DOHH2 (cell line): Measurements from ENCODE around the gene CAV1.

Experiments
- H3F3A ChIP-seq: fragments of 200-600 bp; sonication (generic), shearing (Covaris generic); 2 replicates; pipeline ENCODE4 v1.6.0; 2016; ENCODE audit warnings: antibody characterized with exemption, mild to moderate bottlenecking; ENCODE audit not compliant: control insufficient read depth, insufficient read depth
- H3K27ac ChIP-seq: fragments of 200-600 bp; sonication (generic); 2 replicates; pipeline ENCODE4 v1.5.1; 2014; ENCODE audit warnings: low read depth, mild to moderate bottlenecking, low read length, moderate library complexity
- H3K27me3 ChIP-seq: fragments of 200-600 bp; sonication (generic); 2 replicates; pipeline ENCODE4 v1.6.1; 2014; ENCODE audit warnings: mild to moderate bottlenecking, low read length, mixed read lengths; ENCODE audit not compliant: control insufficient read depth
- H3K36me3 ChIP-seq: fragments of 200-600 bp; sonication (generic); 2 replicates; pipeline ENCODE4 v1.6.1; 2014; ENCODE audit warnings: mild to moderate bottlenecking, low read length, moderate library complexity, mixed read lengths; ENCODE audit not compliant: control insufficient read depth
- H3K4me1 ChIP-seq: fragments of 200-600 bp; sonication (generic); 2 replicates; pipeline ENCODE4 v1.6.1; 2014; ENCODE audit warnings: mild to moderate bottlenecking, low read length, mixed read lengths; ENCODE audit not compliant: control insufficient read depth
- H3K4me2 ChIP-seq: fragments of 200-600 bp; sonication (generic); 2 replicates; pipeline ENCODE4 v1.6.0; 2014; ENCODE audit warnings: mild to moderate bottlenecking, low read length, moderate library complexity
- H3K4me3 ChIP-seq: fragments of 200-600 bp; sonication (generic); 2 replicates; pipeline ENCODE4 v1.5.1; 2014; ENCODE audit warnings: mild to moderate bottlenecking, low read length, mixed read lengths
- H3K79me2 ChIP-seq: fragments of 200-600 bp; sonication (generic); 2 replicates; pipeline ENCODE4 v1.6.1; 2014; ENCODE audit warnings: mild to moderate bottlenecking, low read length, mixed read lengths; ENCODE audit not compliant: control insufficient read depth
- H3K9me2 ChIP-seq: fragments of 200-600 bp; sonication (generic); replicated peaks from 2 replicates; pipeline ENCODE4 v1.6.1; 2014; ENCODE audit warnings: mild to moderate bottlenecking, low read length, mixed read lengths; ENCODE audit not compliant: control insufficient read depth
- H3K9me3 ChIP-seq: fragments of 200-600 bp; sonication (generic); 2 replicates; pipeline ENCODE4 v1.6.1; 2014; ENCODE audit warnings: antibody characterized with exemption, low read length, mixed read lengths; ENCODE audit not compliant: control insufficient read depth, insufficient read depth
- H4K20me1 ChIP-seq: fragments of 200-600 bp; sonication (generic); 2 replicates; pipeline ENCODE4 v1.6.0; 2014; ENCODE audit warnings: low read depth, mild to moderate bottlenecking, antibody characterized with exemption, low read length, moderate library complexity; ENCODE audit not compliant: control insufficient read depth, insufficient read depth
- EZH2phosphoT487 ChIP-seq: fragments of 200-600 bp; sonication (generic); IDR thresholded peaks from 2 replicates; pipeline ENCODE4 v1.6.1; 2017; ENCODE audit warnings: borderline replicate concordance, mild to moderate bottlenecking, antibody characterized with exemption, low read length, moderate library complexity, mixed read lengths
- TF ChIP-seq, protein P1 (sequence below): fragments of 200-600 bp; sonication (generic); IDR thresholded peaks from one replicate; pipeline ENCODE4 v1.5.1; 2014; ENCODE audit warnings: antibody characterized with exemption, mild to moderate bottlenecking, low read depth, low read length; ENCODE audit not compliant: poor library complexity, severe bottlenecking

The CAV1 gene

GRCh38 chr7:116516324-116516723 is 8.5 kb upstream of the CAV1 start:
- no peaks in the 10 kb centered on the region for H3K9me2 ChIP-seq
- no peaks in the 10 kb centered on the region for H4K20me1 ChIP-seq
- no peaks in the 10 kb centered on the region for H3K79me2 ChIP-seq
- H3K27ac ChIP-seq: no peak overlapping the region
- no peak overlapping the region for H3K4me2 ChIP-seq
- peaks cover 7% of the 10 kb centered on the region; the same call in 1 of the 2 replicates for H3K4me1 ChIP-seq
- H3F3A ChIP-seq: no peaks in the 10 kb centered on the region
- no peaks in the 10 kb centered on the region for H3K9me3 ChIP-seq
- TF ChIP-seq, protein P1, sequence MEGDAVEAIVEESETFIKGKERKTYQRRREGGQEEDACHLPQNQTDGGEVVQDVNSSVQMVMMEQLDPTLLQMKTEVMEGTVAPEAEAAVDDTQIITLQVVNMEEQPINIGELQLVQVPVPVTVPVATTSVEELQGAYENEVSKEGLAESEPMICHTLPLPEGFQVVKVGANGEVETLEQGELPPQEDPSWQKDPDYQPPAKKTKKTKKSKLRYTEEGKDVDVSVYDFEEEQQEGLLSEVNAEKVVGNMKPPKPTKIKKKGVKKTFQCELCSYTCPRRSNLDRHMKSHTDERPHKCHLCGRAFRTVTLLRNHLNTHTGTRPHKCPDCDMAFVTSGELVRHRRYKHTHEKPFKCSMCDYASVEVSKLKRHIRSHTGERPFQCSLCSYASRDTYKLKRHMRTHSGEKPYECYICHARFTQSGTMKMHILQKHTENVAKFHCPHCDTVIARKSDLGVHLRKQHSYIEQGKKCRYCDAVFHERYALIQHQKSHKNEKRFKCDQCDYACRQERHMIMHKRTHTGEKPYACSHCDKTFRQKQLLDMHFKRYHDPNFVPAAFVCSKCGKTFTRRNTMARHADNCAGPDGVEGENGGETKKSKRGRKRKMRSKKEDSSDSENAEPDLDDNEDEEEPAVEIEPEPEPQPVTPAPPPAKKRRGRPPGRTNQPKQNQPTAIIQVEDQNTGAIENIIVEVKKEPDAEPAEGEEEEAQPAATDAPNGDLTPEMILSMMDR: no peak
- TF ChIP-seq EZH2phosphoT487: no peak
- H3K27me3 ChIP-seq: peaks cover 25% of the 10 kb centered on the region
- H3K4me3 ChIP-seq: no peak overlapping the region
- no peaks in the 10 kb centered on the region for H3K36me3 ChIP-seq

- no peak overlapping the region for H3K27ac ChIP-seq
Measured at GRCh38 chr7:116517626-116518025, 7.2 kb upstream of the CAV1 start.

DNA sequence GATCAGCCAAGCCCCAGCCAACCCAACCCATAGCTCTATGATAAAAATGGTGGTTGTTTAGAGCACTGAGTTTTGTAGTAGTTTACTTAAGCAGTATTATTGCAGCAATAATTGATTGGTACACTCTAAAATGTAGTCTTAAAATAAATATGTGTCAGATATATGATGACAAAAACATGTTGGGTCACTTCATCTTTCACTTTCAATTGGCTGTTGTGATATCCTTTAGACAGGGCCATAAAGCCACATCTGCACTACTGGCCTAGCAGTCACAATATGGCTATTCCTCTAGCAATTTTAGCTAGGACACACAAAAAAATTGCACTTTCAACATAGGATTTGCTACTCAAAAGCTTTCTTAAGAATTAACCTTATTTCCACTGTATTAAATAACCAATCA is 5.9 kb upstream of the CAV1 start:
- H3K27ac ChIP-seq: no peak overlapping the region
- no peaks in the 10 kb centered on the region for H3K4me1 ChIP-seq
- TF ChIP-seq EZH2phosphoT487: no peak
- TF ChIP-seq, protein P1: no peak
- H3K9me3 ChIP-seq: no peaks in the 10 kb centered on the region
- no peak overlapping the region for H3K4me2 ChIP-seq
- H3K9me2 ChIP-seq: no peaks in the 10 kb centered on the region
- no peaks in the 10 kb centered on the region for H4K20me1 ChIP-seq
- H3K4me3 ChIP-seq: no peak overlapping the region
- peaks cover 22% of the 10 kb centered on the region for H3K27me3 ChIP-seq
- H3K79me2 ChIP-seq: no peaks in the 10 kb centered on the region
- no peaks in the 10 kb centered on the region for H3F3A ChIP-seq
- H3K36me3 ChIP-seq: no peaks in the 10 kb centered on the region

More at GRCh38 chr7:116517626-116518025, 7.2 kb upstream of the CAV1 start:
- H3K9me2 ChIP-seq: no peaks in the 10 kb centered on the region
- no peak for TF ChIP-seq EZH2phosphoT487
- TF ChIP-seq, protein P1: no peak
- H3K9me3 ChIP-seq: no peaks in the 10 kb centered on the region
- no peaks in the 10 kb centered on the region for H3K79me2 ChIP-seq
- no peaks in the 10 kb centered on the region for H3F3A ChIP-seq
- H4K20me1 ChIP-seq: no peaks in the 10 kb centered on the region
- H3K4me2 ChIP-seq: no peak overlapping the region
- no peaks in the 10 kb centered on the region for H3K4me1 ChIP-seq
- peaks cover 19% of the 10 kb centered on the region for H3K27me3 ChIP-seq
- H3K4me3 ChIP-seq: no peak overlapping the region
- no peaks in the 10 kb centered on the region for H3K36me3 ChIP-seq
